ENCODE results near the gene ILF2. TPM values are rescaled to one million over a fixed set of nuclear protein-coding genes. Genes with fewer than 3 reads are reported as not detected.

Gene ILF2
- total RNA-seq, 3 donors from 2014 or later = 78.4 to 126 (median 81.3) TPM

DNA sequence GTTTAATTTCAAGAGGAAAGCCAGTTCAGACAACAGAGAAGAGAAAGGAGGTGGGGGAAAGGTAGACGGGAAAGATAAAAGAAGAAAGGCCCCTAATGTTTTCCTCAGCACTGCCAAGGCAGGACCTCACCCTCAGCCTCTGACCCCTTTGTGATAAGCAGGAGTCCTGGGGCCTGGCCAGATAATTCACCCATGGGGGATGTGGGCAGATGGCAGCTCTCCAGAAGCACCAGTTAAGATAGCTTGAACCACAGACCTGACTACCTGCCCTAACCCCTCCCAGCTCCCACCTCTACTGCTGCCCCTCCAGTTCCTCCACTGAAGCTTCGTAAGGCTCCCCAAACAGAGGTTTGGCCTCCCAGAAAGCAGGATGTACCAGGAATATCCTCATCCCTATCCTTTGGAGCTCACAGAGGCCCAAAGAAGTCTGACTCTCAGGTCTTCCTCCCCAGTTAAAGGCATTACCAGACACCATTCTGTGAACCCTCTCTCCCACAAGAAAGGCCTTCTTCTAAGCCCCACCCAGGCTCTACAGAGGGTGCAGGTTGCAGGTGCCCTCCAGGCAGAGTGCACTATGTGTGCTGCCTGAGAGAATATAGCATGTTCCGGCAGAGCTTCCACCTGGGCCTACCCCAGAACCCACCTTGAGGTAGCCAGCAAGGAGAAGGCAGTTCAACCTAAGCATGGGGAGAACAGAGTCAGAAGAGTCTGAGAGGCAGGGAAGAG is 21.5 kb downstream of the ILF2 start:
- TF ChIP-seq, protein P1, sequence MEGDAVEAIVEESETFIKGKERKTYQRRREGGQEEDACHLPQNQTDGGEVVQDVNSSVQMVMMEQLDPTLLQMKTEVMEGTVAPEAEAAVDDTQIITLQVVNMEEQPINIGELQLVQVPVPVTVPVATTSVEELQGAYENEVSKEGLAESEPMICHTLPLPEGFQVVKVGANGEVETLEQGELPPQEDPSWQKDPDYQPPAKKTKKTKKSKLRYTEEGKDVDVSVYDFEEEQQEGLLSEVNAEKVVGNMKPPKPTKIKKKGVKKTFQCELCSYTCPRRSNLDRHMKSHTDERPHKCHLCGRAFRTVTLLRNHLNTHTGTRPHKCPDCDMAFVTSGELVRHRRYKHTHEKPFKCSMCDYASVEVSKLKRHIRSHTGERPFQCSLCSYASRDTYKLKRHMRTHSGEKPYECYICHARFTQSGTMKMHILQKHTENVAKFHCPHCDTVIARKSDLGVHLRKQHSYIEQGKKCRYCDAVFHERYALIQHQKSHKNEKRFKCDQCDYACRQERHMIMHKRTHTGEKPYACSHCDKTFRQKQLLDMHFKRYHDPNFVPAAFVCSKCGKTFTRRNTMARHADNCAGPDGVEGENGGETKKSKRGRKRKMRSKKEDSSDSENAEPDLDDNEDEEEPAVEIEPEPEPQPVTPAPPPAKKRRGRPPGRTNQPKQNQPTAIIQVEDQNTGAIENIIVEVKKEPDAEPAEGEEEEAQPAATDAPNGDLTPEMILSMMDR (IDR thresholded peaks at IDR 0.05) = no peak
- DNase-seq = peak in 1 of 3 donors; percentile 23
- Histone ChIP-seq H3K36me3 (ENCODE audit: low read depth) (no peaks in the 10 kb centered on the region), H3K4me3 (no peak overlapping the region), H3K9me3 (no peaks in the 10 kb centered on the region), H3K4me1 (ENCODE audit: low read depth) (peaks cover 7% of the 10 kb centered on the region)
- ATAC-seq = peak; percentile 2
- intact Hi-C loops (cut with DNase I, micrococcal nuclease) = no loop called here

DNA sequence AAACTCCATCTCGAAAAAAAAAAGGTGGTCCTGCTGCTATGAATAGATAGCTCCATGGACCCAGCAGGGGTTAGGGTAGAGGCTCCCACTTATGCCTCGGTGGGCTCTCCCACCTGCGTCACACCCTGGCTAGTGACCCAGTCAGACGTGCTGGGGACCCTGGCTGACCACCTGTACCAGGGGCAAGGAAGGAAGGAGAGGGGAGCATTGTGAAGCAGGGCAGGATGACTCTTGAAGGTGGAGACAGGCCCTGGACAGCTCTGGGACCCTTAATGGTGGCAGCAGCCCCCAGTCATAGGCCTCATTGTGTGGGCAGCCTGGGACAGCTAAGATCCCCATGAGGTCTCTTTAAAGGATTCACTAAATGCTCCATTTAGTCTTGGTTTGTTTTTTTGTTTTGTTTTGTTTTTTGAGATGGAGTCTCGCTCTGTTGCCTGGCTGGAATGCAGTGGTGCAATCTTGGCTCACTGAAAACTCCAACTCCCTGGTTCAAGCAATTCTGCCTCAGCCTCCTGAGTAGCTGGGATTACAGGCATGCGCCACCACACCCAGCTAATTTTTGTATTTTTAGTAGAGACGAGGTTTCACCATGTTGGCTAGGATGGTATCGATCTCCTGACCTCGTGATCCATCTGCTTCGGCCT is 22.7 kb downstream of the ILF2 start:
- intact Hi-C loops (cut with DNase I, micrococcal nuclease) = no loop called here
- no peak overlapping the region for H3K4me3 ChIP-seq
- no peaks in the 10 kb centered on the region for H3K9me3 ChIP-seq
- H3K4me1 ChIP-seq (ENCODE audit: low read depth) = peaks cover 7% of the 10 kb centered on the region
- ATAC-seq (no peak), DNase-seq (peak in 1 of 3 donors; percentile 32)
- TF ChIP-seq, protein P1 (IDR thresholded peaks at IDR 0.05) = no peak
- H3K36me3 ChIP-seq (ENCODE audit: low read depth) = no peaks in the 10 kb centered on the region

DNA sequence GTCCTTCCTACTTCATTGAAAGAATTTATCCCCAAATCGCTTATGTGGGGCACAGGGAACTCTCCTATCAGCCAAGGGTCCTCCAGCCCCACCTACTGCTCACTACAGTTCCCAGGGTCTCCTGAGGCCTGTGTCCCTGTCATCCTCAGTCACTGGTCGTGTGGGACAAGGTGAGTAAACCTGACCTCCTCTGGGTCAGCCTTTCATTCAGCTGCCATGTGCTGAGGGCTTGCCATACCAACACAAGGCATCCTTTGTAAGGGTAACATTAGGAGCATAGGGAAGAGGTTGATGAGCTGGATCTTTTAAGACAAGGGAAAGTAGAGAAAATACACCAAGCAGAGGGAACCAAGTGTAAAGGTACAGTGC is 23.5 kb downstream of the ILF2 start:
- Histone ChIP-seq H3K9me3 (no peaks in the 10 kb centered on the region), H3K4me3 (no peak overlapping the region), H3K36me3 (ENCODE audit: low read depth) (no peaks in the 10 kb centered on the region), H3K4me1 (ENCODE audit: low read depth) (no peaks in the 10 kb centered on the region)
- DNase-seq = no peak
- intact Hi-C loops (cut with DNase I, micrococcal nuclease) = no loop called here
- TF ChIP-seq, protein P1 (IDR thresholded peaks at IDR 0.05) = no peak
- peak; percentile 12 for ATAC-seq

DNA sequence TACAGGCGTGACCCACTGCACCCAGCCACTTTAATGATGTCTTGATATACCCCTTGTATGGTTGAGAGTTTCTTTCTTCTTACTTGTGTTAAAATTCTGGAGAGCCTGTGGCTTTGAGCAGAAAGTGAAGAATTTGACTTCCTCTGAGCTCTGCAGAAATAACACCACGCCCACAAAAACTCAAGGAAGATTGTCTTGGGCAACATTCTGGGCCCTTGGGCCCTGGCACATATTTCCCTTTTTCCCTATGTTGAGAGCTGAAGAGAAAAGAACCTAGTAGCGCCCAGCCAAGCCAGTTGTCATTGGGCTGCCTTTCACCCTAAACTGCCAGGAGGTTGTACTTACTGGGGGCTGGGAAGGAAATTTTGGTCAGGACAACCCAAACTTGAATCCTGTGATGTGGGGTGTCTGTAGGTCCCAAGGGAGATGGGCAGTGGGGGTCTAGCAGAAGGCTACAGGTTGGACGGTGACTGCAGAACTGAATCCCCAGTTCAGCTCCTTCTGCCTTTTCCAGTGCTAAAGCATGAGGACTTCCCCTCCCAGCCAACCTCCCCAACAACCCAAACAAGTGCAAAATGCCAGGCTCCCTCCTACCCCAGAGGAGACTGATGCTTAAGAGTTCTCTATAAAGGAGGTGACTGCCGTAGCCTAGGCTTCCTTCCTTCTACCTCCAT is 24.0 kb downstream of the ILF2 start:
- Histone ChIP-seq H3K4me3 (no peak overlapping the region), H3K36me3 (ENCODE audit: low read depth) (peaks cover 5% of the 10 kb centered on the region), H3K4me1 (ENCODE audit: low read depth) (no peaks in the 10 kb centered on the region), H3K9me3 (no peaks in the 10 kb centered on the region)
- DNase-seq = no peak
- intact Hi-C loops (cut with DNase I, micrococcal nuclease) = no loop called here
- TF ChIP-seq, protein P1 (IDR thresholded peaks at IDR 0.05) = no peak
- ATAC-seq = peak; percentile 10

DNA sequence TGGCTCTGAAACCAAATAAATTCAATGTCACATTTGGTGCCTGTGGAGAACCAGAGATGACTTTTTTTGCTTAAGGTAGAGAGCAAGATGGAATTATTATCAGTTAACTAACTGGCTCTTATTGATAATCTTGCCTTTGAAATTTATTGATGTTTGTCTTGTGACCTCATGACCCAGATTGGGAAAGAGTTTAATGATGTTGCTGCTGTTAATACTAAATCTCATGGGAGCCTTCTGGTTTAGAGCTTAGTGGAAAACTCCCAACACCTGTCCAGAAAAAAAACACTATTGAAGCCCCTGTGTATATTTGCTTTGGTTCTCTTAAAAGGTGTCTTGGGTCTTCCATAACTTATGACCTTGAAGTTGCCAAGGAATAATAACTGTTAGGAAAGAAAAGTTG is 27.0 kb downstream of the ILF2 start:
- Histone ChIP-seq H3K4me1 (ENCODE audit: low read depth) (no peaks in the 10 kb centered on the region), H3K9me3 (no peaks in the 10 kb centered on the region), H3K36me3 (ENCODE audit: low read depth) (peaks cover 13% of the 10 kb centered on the region), H3K4me3 (no peak overlapping the region)
- TF ChIP-seq, protein P1 (IDR thresholded peaks at IDR 0.05) = no peak
- intact Hi-C loops (cut with DNase I, micrococcal nuclease) = no loop called here
- no peak for ATAC-seq
- no peak for DNase-seq

All from mucosa of descending colon (tissue), 3 donors.